Karpas-422 (cell line): ENCODE results near the gene ADARB2. TPM values are rescaled to one million over a fixed set of nuclear protein-coding genes. Genes with fewer than 3 reads are reported as not detected.

ENCODE experiments used
- DNase-seq: peaks from one replicate; pipeline ENCODE4 v3.0.0-alpha.2; 2015
- H2AFZ ChIP-seq: fragments of 200-600 bp; sonication (generic); 2 replicates; pipeline ENCODE4 v1.6.1; 2014; ENCODE audit warnings: antibody characterized with exemption, low read length, mixed read lengths
- H3K27ac ChIP-seq: fragments of 200-600 bp; sonication (generic); 2 replicates; pipeline ENCODE4 v1.5.1; 2014; ENCODE audit warnings: mild to moderate bottlenecking, low read length, moderate library complexity
- H3K27me3 ChIP-seq: fragments of 200-600 bp; sonication (generic); 2 replicates; pipeline ENCODE4 v1.6.1; 2014; ENCODE audit warnings: low read length, mixed read lengths
- H3K36me3 ChIP-seq: fragments of 200-600 bp; sonication (generic); 2 replicates; pipeline ENCODE4 v1.6.1; 2014; ENCODE audit warnings: low read length, mixed read lengths; ENCODE audit not compliant: insufficient read depth
- H3K4me1 ChIP-seq: fragments of 200-600 bp; sonication (generic); 2 replicates; pipeline ENCODE4 v1.6.1; 2014; ENCODE audit warnings: mild to moderate bottlenecking, low read length, mixed read lengths
- H3K4me2 ChIP-seq: fragments of 200-600 bp; sonication (generic); 2 replicates; pipeline ENCODE4 v1.6.1; 2014; ENCODE audit warnings: low read length, low read depth, mild to moderate bottlenecking; ENCODE audit not compliant: poor library complexity, severe bottlenecking
- H3K4me3 ChIP-seq: fragments of 200-600 bp; sonication (generic); 2 replicates; pipeline ENCODE4 v1.5.1; 2014; ENCODE audit warnings: mild to moderate bottlenecking, antibody characterized with exemption, low read length, mixed read lengths
- H3K79me2 ChIP-seq: fragments of 200-600 bp; sonication (generic); 2 replicates; pipeline ENCODE4 v1.6.1; 2014; ENCODE audit warnings: mild to moderate bottlenecking, low read length, mixed read lengths
- H3K9ac ChIP-seq: fragments of 200-600 bp; sonication (generic); 2 replicates; pipeline ENCODE4 v1.6.0; 2014; ENCODE audit warnings: low read length
- H3K9me2 ChIP-seq: fragments of 200-600 bp; sonication (generic), shearing (Covaris generic); replicated peaks from 2 replicates; pipeline ENCODE4 v1.6.0; 2014; ENCODE audit warnings: mild to moderate bottlenecking, low read length, moderate library complexity; ENCODE audit not compliant: insufficient read depth
- H3K9me3 ChIP-seq: fragments of 300-700, 200-600 bp; sonication (generic); 2 replicates; pipeline ENCODE4 v1.6.1; 2014; ENCODE audit warnings: low read length, mixed read lengths
- H4K20me1 ChIP-seq: fragments of 200-600 bp; sonication (generic); 2 replicates; pipeline ENCODE4 v1.6.1; 2014; ENCODE audit warnings: mild to moderate bottlenecking, antibody characterized with exemption, low read length, low read depth; ENCODE audit not compliant: insufficient read depth
- total RNA-seq: library from RNA; depleted of rRNA; stranded (reverse); fragments of >200 nt; shearing (Covaris generic); gene quantifications from 2 replicates; pipeline ENCODE4 v1.2.3, GENCODE V29; 2014; ENCODE audit warnings: low replicate concordance

Gene ADARB2
- total RNA-seq, 1 experiment from 2014 or later = not detected

DNA sequence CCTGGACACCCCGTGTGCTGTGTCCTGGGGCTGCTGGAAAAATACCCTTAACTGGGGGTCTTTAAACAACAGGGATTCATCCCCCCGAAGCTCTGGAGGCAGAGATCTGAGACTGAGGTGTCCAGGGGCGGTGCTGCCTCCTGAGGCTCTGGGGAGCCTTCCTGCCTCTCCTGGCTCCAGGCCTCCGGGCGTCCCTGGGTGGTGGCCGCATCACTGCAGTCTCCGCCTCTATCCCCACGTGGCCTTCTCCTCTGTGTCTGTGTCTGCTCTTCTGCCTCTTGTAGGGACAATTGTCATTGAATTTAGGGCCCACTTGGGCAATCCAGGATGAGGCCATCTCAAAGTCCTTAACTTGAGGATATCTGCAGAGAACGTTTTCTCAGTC lies 464.6 kb downstream of the ADARB2 start:
- Histone ChIP-seq H3K9me3 (no peaks in the 10 kb centered on the region), H3K27ac (no peak overlapping the region), H3K4me2 (no peak overlapping the region), H3K4me1 (no peaks in the 10 kb centered on the region), H3K9me2 (no peaks in the 10 kb centered on the region), H4K20me1 (no peaks in the 10 kb centered on the region), H3K9ac (no peak overlapping the region), H3K79me2 (no peaks in the 10 kb centered on the region), H3K27me3 (no peaks in the 10 kb centered on the region), H3K4me3 (no peak overlapping the region), H3K36me3 (no peaks in the 10 kb centered on the region), H2AFZ (no peak overlapping the region)
- DNase-seq = no peak

DNA sequence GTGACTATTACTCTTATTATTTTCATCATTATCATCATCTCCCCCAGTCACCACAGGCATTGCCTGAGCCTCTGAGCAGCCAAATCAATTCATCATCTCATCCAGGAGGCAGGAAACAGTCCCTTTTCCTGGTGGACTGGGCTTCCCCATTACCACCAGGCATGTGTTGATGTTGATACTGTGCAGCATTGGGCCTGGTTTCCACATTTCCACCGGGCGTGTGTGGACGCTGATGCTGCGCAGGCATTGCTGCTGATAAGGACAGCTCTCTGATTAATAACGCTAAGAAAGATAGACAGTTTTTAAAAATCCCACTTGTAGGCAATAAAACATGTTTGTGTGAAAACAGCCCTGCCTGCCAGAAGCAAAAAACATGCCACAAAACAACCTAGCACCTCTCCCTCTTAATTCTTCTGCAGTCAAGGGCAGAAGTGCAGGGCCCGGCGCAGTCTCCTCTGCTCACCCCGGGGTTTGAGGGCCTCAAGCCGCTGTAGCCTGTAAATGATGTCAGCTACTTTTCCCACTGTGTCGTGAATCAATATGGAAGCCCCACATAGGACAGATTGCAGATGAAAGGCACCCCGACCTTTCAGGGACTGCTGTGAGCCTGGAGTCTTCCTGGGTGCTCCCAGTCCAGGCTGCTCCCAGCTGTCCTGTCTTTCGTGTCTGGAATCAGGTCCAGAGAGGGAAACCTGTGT lies 465.1 kb downstream of the ADARB2 start:
- no peak overlapping the region for H3K9ac ChIP-seq
- H3K4me3 ChIP-seq = no peak overlapping the region
- no peak overlapping the region for H3K27ac ChIP-seq
- H2AFZ ChIP-seq = no peak overlapping the region
- no peaks in the 10 kb centered on the region for H3K9me2 ChIP-seq
- no peaks in the 10 kb centered on the region for H4K20me1 ChIP-seq
- no peaks in the 10 kb centered on the region for H3K9me3 ChIP-seq
- no peak overlapping the region for H3K4me2 ChIP-seq
- H3K27me3 ChIP-seq = no peaks in the 10 kb centered on the region
- DNase-seq = no peak
- H3K4me1 ChIP-seq = no peaks in the 10 kb centered on the region
- H3K36me3 ChIP-seq = no peaks in the 10 kb centered on the region
- H3K79me2 ChIP-seq = no peaks in the 10 kb centered on the region

DNA sequence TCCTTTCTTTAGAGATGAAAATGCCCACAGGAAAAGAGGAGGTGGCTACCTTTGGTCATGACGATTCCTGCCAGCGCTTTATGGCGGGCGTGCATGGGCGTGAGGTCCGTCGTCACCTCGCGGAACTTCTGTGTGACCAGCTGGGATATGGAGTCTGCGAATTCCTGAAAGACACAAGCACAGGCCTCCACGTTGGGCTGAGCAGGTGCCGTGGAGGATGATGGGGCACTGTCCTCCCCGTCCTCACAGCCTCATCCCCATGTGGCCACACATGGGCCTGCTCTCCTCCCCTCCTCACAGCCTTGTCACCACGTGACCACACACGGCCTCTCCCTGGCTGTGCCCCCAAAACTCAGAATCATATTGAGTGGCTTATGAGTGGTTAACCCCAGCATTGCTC lies 466.4 kb downstream of the ADARB2 start:
- H3K9me2 ChIP-seq = no peaks in the 10 kb centered on the region
- no peak overlapping the region for H3K27ac ChIP-seq
- no peak overlapping the region for H3K4me2 ChIP-seq
- H3K9ac ChIP-seq = no peak overlapping the region
- H2AFZ ChIP-seq = no peak overlapping the region
- no peaks in the 10 kb centered on the region for H4K20me1 ChIP-seq
- H3K4me3 ChIP-seq = no peak overlapping the region
- H3K4me1 ChIP-seq = no peaks in the 10 kb centered on the region
- no peaks in the 10 kb centered on the region for H3K79me2 ChIP-seq
- no peak for DNase-seq
- H3K27me3 ChIP-seq = no peaks in the 10 kb centered on the region
- no peaks in the 10 kb centered on the region for H3K9me3 ChIP-seq
- no peaks in the 10 kb centered on the region for H3K36me3 ChIP-seq

DNA sequence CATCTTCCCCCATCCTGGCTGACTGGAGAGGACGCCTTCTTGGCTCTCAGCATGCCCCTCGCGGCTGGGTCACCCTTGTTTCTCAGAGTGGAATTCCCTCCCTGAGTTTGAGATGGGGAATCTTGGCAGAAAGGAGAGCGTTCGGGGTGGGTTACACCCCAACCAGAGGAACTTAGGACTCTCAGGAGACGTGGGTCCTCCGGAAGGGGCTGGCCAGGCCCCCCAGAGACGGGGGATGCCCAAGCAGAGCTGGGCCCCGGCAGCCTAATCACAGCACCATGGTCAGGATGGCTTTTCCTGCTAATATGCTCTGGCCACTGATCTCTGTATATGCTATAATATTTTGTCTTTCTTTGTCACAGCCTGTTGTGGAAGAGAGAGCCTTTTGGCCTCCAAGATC lies 466.8 kb downstream of the ADARB2 start:
- Histone ChIP-seq H4K20me1 (no peaks in the 10 kb centered on the region), H3K9me3 (no peaks in the 10 kb centered on the region), H3K36me3 (no peaks in the 10 kb centered on the region), H3K9ac (no peak overlapping the region), H3K4me2 (no peak overlapping the region), H3K27ac (no peak overlapping the region), H3K9me2 (no peaks in the 10 kb centered on the region), H3K4me3 (no peak overlapping the region), H3K79me2 (no peaks in the 10 kb centered on the region), H2AFZ (no peak overlapping the region), H3K27me3 (no peaks in the 10 kb centered on the region), H3K4me1 (no peaks in the 10 kb centered on the region)
- no peak for DNase-seq

DNA sequence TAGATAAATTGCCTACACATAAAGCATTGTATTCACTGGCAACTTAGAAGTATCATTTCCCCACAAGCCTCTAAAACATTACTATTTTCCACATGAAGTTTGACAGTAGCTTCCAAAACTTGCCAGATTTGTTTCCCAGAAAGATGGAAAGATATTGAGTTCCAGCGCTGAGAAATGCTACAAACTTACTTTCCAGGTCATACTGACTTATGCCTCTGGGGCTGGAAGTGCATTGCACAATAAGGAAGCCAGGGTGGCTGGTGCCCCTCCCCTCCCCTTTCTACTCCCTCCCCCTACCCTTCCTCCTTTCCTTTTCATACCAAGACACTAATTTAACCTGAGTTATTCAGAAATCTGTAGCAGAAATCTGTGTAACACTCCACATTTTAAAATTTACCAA lies 468.5 kb downstream of the ADARB2 start:
- H3K9me2 ChIP-seq = no peaks in the 10 kb centered on the region
- no peak overlapping the region for H3K4me2 ChIP-seq
- no peak overlapping the region for H3K4me3 ChIP-seq
- H3K36me3 ChIP-seq = no peaks in the 10 kb centered on the region
- H3K9me3 ChIP-seq = no peaks in the 10 kb centered on the region
- H3K79me2 ChIP-seq = no peaks in the 10 kb centered on the region
- H3K4me1 ChIP-seq = no peaks in the 10 kb centered on the region
- H4K20me1 ChIP-seq = no peaks in the 10 kb centered on the region
- H3K9ac ChIP-seq = no peak overlapping the region
- H2AFZ ChIP-seq = no peak overlapping the region
- no peak for DNase-seq
- no peaks in the 10 kb centered on the region for H3K27me3 ChIP-seq
- no peak overlapping the region for H3K27ac ChIP-seq

DNA sequence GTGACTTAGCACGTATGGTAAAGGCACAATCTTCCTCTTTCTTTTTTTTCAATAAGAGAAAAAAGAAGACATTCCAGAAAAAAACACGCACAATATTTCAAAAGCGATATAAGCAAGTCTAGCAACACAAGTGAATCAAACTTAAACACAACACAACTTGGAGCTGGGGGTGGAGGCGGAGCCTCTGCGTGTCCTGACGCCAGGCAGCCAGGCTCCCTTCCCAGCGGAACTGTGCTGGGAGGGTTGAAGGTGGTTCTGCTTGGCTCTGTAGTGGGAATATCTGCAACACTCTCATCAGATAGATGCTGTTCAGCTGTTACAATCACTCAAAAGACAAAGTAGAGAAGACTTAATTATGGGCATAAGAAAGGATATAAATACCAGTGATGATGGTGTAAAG lies 469.8 kb downstream of the ADARB2 start:
- Histone ChIP-seq H3K9me2 (no peaks in the 10 kb centered on the region), H3K79me2 (no peaks in the 10 kb centered on the region)

DNA sequence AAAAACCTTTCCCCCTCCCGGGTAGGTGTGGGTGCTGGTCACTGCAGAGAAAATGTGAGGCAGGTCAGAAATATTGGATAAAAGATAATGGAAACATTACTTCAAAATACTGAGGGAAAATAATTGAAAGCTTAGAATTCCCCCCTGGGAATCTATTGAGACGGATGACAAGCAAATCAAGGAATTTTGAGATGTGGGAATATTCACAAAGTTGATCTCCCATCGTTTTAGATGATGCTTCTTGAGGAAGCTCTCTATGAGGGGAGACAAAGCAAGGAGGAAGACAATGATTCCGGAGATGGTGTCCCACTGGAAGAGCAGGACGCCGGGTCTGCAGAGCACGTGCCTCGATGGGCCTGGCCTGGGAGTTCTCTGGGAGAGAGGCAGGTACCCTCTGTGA lies 470.2 kb downstream of the ADARB2 start:
- no peaks in the 10 kb centered on the region for H3K36me3 ChIP-seq
- no peaks in the 10 kb centered on the region for H3K27me3 ChIP-seq
- no peak overlapping the region for H3K9ac ChIP-seq
- H4K20me1 ChIP-seq = no peaks in the 10 kb centered on the region
- H3K79me2 ChIP-seq = no peaks in the 10 kb centered on the region
- no peaks in the 10 kb centered on the region for H3K9me2 ChIP-seq
- H3K9me3 ChIP-seq = no peaks in the 10 kb centered on the region
- DNase-seq = no peak
- no peak overlapping the region for H3K4me3 ChIP-seq
- H3K27ac ChIP-seq = no peak overlapping the region
- H3K4me1 ChIP-seq = no peaks in the 10 kb centered on the region
- H3K4me2 ChIP-seq = no peak overlapping the region
- H2AFZ ChIP-seq = no peak overlapping the region

More for the DNA sequence above, 469.8 kb downstream of the ADARB2 start:
- no peaks in the 10 kb centered on the region for H3K4me1 ChIP-seq
- no peak overlapping the region for H3K27ac ChIP-seq
- no peak overlapping the region for H2AFZ ChIP-seq
- H3K9ac ChIP-seq = no peak overlapping the region
- H3K9me3 ChIP-seq = no peaks in the 10 kb centered on the region
- no peaks in the 10 kb centered on the region for H3K27me3 ChIP-seq
- H3K36me3 ChIP-seq = no peaks in the 10 kb centered on the region
- no peaks in the 10 kb centered on the region for H4K20me1 ChIP-seq
- no peak overlapping the region for H3K4me2 ChIP-seq
- H3K4me3 ChIP-seq = no peak overlapping the region
- DNase-seq = no peak

DNA sequence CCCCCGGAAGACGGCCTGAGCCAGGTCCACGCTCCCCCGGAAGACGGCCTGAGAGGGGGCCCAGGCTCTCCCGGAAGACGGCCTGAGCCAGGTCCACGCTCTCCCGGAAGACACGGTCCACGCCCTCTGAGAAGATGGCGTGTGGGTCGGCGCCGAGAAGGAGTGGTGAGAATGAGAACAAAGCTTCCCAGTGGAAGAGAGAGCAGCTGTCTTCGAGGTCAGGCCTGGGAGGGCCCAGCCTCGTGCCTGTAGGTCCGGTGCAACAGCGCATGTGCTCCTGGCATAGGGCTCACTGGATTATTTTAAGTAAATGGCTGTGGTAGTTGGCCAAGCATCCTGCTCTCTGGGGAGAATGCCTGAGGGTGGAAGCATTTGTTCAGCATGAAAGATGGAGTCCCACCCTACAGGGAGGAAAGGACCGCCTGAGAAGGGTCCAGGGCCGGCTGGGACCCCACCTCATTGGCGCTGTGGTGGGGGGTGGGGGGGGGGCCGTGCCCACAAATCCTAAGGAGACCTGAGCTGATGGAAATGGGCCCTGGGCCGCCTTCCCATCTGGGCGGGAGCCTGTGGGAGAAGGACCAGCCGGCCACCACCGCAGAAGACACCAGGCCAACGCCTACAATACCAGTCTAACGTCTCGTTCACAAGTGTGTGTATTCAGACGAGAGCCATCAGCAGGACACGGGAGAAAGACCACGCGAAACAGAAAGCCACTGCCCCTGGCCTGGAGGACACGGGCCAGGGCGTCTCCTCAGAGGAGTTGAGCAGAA lies 471.1 kb downstream of the ADARB2 start:
- Histone ChIP-seq H3K4me1 (no peaks in the 10 kb centered on the region), H3K9ac (no peak overlapping the region), H3K4me3 (no peak overlapping the region), H3K79me2 (no peaks in the 10 kb centered on the region), H3K9me2 (no peaks in the 10 kb centered on the region), H4K20me1 (no peaks in the 10 kb centered on the region), H3K27ac (no peak overlapping the region), H3K9me3 (no peaks in the 10 kb centered on the region), H3K27me3 (no peaks in the 10 kb centered on the region), H3K36me3 (no peaks in the 10 kb centered on the region), H2AFZ (no peak overlapping the region), H3K4me2 (no peak overlapping the region)
- DNase-seq = no peak
